Bronchial epithelial cell (primary cell): ENCODE measurements around the gene KLRC2. TPM values are rescaled to one million over a fixed set of nuclear protein-coding genes. Genes with fewer than 3 reads are reported as not detected.
"Not testable (repeated sequence)": the region's sequence is repeated elsewhere in the genome, so short reads cannot be mapped to it uniquely, and the experiment has no call there.

Source experiments
- DNase-seq: peaks from one replicate; pipeline ENCODE4 v3.0.0-alpha.2; 2010; ENCODE audit warnings: low read depth
- FAIRE-seq: peaks from 2 replicates; lab custom pipeline; 2011; peaks lifted over from hg19 to GRCh38; lab: Jason Lieb, UNC
- H3K27me3 ChIP-seq: 2 replicates; pipeline ENCODE4 v1.5.1; 2011; ENCODE audit warnings: low read length; ENCODE audit not compliant: control insufficient read depth, insufficient read depth
- H3K36me3 ChIP-seq: 2 replicates; pipeline ENCODE4 v1.5.1; 2011; ENCODE audit warnings: low read length; ENCODE audit not compliant: control insufficient read depth, insufficient read depth
- H3K4me3 ChIP-seq: 2 replicates; pipeline ENCODE4 v1.5.1; 2011; ENCODE audit warnings: mild to moderate bottlenecking, low read depth, low read length, control low read depth
- total RNA-seq: library from RNA; depleted of rRNA; stranded (reverse); fragments of >200 nt; gene quantifications from 2 replicates; pipeline ENCODE4 v1.2.1, GENCODE V29; 2014
- TF ChIP-seq, protein P1 (sequence below): IDR thresholded peaks from 2 replicates; pipeline ENCODE4 v1.5.1; 2011; ENCODE audit warnings: mild to moderate bottlenecking, moderate library complexity, low read length, control low read depth, inconsistent platforms; ENCODE audit not compliant: insufficient read depth, severe bottlenecking

The KLRC2 gene
- total RNA-seq, 1 donor from 2014 or later: not detected

DNA sequence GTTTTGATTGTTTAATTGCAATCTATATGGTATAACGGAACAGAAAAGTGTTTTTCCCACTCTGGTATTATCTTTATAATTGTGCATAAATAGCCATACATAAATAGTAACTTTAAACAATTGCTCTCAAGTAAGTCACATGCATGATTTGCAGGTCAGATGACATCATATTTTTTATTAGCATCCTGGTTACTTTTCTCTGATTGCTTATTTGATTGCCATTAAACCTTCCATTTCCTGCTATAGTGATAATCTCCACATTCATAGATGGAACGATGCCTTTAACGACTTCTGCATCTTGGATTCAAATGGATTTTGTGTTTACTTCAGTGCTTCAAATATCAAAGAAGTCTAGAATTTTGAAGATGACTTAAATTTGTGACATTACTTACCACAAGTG is 42.5 kb downstream of the KLRC2 start:
- Histone ChIP-seq H3K36me3 (no peaks in the 10 kb centered on the region), H3K4me3 (no peak overlapping the region), H3K27me3 (no peaks in the 10 kb centered on the region)
- no peak for DNase-seq
- no peak for FAIRE-seq
- TF ChIP-seq, protein P1, sequence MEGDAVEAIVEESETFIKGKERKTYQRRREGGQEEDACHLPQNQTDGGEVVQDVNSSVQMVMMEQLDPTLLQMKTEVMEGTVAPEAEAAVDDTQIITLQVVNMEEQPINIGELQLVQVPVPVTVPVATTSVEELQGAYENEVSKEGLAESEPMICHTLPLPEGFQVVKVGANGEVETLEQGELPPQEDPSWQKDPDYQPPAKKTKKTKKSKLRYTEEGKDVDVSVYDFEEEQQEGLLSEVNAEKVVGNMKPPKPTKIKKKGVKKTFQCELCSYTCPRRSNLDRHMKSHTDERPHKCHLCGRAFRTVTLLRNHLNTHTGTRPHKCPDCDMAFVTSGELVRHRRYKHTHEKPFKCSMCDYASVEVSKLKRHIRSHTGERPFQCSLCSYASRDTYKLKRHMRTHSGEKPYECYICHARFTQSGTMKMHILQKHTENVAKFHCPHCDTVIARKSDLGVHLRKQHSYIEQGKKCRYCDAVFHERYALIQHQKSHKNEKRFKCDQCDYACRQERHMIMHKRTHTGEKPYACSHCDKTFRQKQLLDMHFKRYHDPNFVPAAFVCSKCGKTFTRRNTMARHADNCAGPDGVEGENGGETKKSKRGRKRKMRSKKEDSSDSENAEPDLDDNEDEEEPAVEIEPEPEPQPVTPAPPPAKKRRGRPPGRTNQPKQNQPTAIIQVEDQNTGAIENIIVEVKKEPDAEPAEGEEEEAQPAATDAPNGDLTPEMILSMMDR: no peak

- Histone ChIP-seq H3K4me3 (peak overlapping the region; percentile 9), H3K27me3 (no peaks in the 10 kb centered on the region), H3K36me3 (no peaks in the 10 kb centered on the region)
- FAIRE-seq (no peak), DNase-seq (peak; percentile 94)
- TF ChIP-seq, protein P1: no peak
These were observed 43.3 kb downstream of the KLRC2 start for GRCh38 chr12:10392394-10392930.

DNA sequence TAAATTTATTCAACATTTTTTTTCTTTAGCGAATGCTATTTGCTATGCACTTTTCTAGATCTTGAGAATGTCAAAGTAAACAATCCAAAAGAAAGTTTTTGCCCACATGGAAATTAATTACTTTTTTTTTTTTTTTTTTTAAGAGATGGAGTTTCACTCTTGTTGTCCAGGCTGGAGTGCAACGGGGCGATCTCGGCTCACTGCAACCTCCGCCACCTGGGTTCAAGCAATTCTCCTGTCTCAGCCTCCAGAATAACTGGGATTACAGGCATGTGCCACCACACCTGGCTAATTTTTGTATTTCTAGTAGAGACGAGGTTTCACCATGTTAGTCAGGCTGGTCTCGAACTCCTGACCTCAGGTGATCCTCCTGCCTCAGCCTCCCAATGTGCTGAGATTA is 44.8 kb downstream of the KLRC2 start:
- H3K27me3 ChIP-seq, FAIRE-seq, H3K36me3 ChIP-seq, H3K4me3 ChIP-seq, DNase-seq: not testable (repeated sequence)

DNA sequence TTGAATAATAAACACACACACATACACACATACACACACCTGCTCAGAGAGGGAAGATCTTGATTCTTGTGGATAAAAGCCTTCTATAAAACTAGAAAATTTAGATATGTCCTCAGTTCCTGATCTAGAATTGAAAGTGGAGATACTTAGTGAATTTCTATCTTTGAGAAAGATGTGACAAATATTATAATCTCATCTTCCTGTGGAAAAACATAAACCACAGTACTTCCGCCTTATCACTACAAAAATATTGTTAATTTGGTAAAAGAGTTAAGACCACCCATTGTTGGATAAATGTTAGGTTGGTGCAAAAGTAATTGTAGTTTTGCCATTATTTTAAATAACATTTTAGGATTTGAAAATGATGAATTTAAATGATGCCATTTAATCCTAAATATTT is 45.9 kb downstream of the KLRC2 start, which contains the start of gene KLRK1:
Gene KLRK1 (minus strand): TSS at position 138 of the 400 bp plus-strand sequence. CDS start 1,231 bp downstream, outside the sequence.
- DNase-seq (no peak), FAIRE-seq (no peak)
- Histone ChIP-seq H3K4me3 (no peak within 1 kb of the TSS), H3K27me3 (no peaks in the 10 kb centered on the region), H3K36me3 (no peaks in the 10 kb centered on the region)
- TF ChIP-seq, protein P1: no peak

GRCh38 chr12:10388624-10389413 is 47.0 kb downstream of the KLRC2 start:
- Histone ChIP-seq H3K36me3 (no peaks in the 10 kb centered on the region), H3K27me3 (no peaks in the 10 kb centered on the region), H3K4me3 (no peak overlapping the region)
- FAIRE-seq (no peak), DNase-seq (no peak)
- TF ChIP-seq, protein P1: no peak

DNA sequence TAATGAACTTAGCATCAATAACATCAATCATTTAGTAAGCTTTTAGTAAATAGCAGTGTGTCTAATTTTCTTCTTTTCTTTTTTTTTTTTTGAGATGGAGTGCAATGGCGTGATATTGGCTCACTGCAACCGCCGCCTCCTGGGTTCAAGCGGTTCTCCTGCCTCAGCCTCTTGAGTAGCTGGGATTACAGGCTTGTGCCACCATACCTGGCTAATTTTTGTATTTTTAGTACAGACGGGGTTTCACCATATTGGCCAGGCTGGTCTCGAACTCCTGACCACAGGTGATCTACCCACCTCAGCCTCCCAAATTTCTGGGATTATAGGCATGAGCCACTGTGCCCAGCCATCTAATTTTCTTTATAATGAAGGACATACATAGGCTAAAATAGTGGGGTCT is 48.3 kb downstream of the KLRC2 start:
- not testable (repeated sequence) for H3K27me3 ChIP-seq, FAIRE-seq, H3K4me3 ChIP-seq, DNase-seq, H3K36me3 ChIP-seq

GRCh38 chr12:10386857-10387256 is 49.0 kb downstream of the KLRC2 start:
- H3K27me3 ChIP-seq: no peaks in the 10 kb centered on the region
- H3K4me3 ChIP-seq: no peak overlapping the region
- DNase-seq: no peak
- H3K36me3 ChIP-seq: peaks cover 1% of the 10 kb centered on the region
- TF ChIP-seq, protein P1: no peak
- FAIRE-seq: no peak
